GM23248 (cell line): Measurements from ENCODE around the gene LRRC28.

Experiments used
- EZH2 ChIP-seq: fragments of 200-600 bp; sonication (generic); IDR thresholded peaks from 2 replicates; pipeline ENCODE4 v1.6.1; 2018; ENCODE audit warnings: antibody characterized with exemption, mild to moderate bottlenecking; ENCODE audit not compliant: insufficient read depth, poor library complexity, severe bottlenecking
- EZH2phosphoT487 ChIP-seq: fragments of 200-600 bp; sonication (generic); IDR thresholded peaks from 2 replicates; pipeline ENCODE4 v1.6.1; 2018; ENCODE audit warnings: antibody characterized with exemption, moderate library complexity, mild to moderate bottlenecking, low read depth; ENCODE audit not compliant: insufficient read depth

- TF ChIP-seq EZH2 (no peak), EZH2phosphoT487 (no peak)
Observed at GRCh38 chr15:99369196-99369595, 117.9 kb downstream of the LRRC28 start.
